ENCODE data around the gene WDR47.

GRCh38 chr1:108960719-108961118 lies 81.2 kb downstream of the WDR47 start:
- TF ChIP-seq POLR2A (IDR thresholded peaks at IDR 0.05; ENCODE audit: low read depth, low read length) (no peak), POLR2AphosphoS5 (IDR thresholded peaks at IDR 0.05; ENCODE audit: low read depth, low read length) (no peak)

All from GM12891 (cell line).